ENCODE measurements around the gene DQX1. TPM values are rescaled to one million over a fixed set of nuclear protein-coding genes. Genes with fewer than 3 reads are reported as not detected.

Gene DQX1
- total and polyA plus RNA-seq, 2 experiments from 2014 or later = 4.0 TPM; not detected in 1

DNA sequence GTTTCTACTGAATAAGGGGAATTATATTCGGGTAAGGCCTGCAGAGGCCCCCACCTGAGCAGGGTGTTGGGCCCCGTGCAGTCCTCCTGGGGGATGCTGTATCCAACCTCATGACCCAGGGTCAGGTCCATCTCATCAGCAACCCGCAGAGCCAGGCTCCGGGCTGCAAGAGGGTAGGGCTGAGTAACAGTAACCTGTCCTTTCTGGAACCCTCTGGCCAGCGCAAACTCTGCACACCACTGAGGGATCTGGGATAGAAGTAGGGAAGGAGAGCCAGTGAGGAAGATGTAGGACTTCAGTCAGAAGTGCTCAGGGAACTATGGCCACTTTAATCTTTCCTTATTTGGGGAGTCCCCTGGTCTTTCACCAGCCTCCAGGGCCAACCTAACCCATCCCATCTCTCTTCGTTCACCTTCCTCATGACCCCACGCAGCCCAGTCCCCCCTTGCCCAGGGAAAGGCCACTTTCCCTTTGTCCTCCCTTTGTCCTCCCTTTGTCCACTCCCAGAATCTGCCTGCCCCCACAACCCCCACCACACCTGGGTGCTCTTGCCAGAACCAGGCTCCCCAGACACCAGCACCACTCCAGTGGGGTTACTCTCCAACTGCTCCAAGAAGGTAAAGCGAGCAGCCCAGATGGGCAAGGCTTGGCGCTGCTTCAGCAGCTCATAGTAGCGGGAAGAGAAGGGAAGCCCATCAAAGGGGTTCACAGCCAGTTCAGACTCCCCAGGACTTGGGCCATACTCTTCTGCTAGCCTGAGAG, 895 bp downstream of the DQX1 start:
- Histone ChIP-seq H3K4me1 (ENCODE audit: insufficient read depth) (no peaks in the 10 kb centered on the region), H3K9me2 (replicated peaks; ENCODE audit: insufficient read depth) (no peaks in the 10 kb centered on the region), H3K27me3 (peaks cover 7% of the 10 kb centered on the region), H3K4me2 (peak overlapping the region; percentile 10), H3K36me3 (replicated peaks; ENCODE audit: insufficient read depth, low read depth) (no peaks in the 10 kb centered on the region), H3K9me3 (ENCODE audit: low read depth) (no peaks in the 10 kb centered on the region), H2AFZ (no peak overlapping the region), H3K79me2 (peaks cover 22% of the 10 kb centered on the region), H3K4me3 (no peak overlapping the region), H4K20me1 (ENCODE audit: insufficient read depth, poor library complexity, severe bottlenecking) (peaks cover 7% of the 10 kb centered on the region), H3K27ac (no peak overlapping the region)
- 93% methylated on average over 10 of the region's 10 CpGs for WGBS (ENCODE audit: low lambda C conversion rate, missing lambda C conversion rate)
- TF ChIP-seq, protein P1, sequence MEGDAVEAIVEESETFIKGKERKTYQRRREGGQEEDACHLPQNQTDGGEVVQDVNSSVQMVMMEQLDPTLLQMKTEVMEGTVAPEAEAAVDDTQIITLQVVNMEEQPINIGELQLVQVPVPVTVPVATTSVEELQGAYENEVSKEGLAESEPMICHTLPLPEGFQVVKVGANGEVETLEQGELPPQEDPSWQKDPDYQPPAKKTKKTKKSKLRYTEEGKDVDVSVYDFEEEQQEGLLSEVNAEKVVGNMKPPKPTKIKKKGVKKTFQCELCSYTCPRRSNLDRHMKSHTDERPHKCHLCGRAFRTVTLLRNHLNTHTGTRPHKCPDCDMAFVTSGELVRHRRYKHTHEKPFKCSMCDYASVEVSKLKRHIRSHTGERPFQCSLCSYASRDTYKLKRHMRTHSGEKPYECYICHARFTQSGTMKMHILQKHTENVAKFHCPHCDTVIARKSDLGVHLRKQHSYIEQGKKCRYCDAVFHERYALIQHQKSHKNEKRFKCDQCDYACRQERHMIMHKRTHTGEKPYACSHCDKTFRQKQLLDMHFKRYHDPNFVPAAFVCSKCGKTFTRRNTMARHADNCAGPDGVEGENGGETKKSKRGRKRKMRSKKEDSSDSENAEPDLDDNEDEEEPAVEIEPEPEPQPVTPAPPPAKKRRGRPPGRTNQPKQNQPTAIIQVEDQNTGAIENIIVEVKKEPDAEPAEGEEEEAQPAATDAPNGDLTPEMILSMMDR (IDR thresholded peaks at IDR 0.05; ENCODE audit: poor library complexity) = no peak
- DNase-seq (ENCODE audit: low spot score) = no peak

DNA sequence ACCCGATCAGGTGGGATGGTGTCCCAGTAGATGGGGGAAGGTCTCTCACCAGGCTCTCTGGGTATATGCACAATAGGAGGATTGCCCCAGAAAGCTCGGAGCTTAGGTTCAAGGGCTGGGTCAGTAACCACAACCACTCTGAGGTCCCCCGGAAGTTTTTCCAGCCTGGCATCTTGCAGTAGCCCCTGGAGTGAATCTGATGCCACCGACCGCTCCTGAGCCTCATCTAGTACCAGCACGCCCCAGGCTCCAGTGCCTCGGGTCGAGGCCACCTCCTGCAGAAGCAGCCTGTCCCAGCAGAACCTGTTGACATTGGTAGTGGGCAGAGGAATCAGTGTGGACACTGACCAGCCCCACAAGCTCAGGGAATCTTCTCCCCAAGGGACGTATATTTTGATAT, 2.0 kb downstream of the DQX1 start:
- no peak for DNase-seq (ENCODE audit: low spot score)
- H3K79me2 ChIP-seq = peaks cover 18% of the 10 kb centered on the region

DNA sequence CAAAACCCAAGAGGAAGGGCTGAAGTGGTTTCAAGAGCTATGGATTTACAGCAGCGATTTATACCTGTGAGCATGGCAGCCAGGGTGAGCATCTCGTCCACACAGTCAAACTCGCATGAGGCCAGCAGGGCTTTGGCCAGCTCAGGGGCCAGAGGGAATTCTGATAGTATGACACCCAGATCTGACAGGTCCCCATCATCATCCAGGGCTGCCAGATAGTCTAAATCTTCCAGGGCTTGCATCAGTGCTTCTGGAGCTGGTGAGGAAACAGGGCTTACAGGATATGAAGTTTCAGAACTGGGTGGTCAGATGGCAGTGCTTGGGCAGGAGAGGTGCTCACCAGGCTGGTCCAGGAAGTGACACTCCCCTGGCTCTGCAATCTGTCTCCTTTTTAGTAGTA, 3.5 kb downstream of the DQX1 start:
- Histone ChIP-seq H3K9me3 (ENCODE audit: low read depth) (no peaks in the 10 kb centered on the region), H3K4me3 (no peak overlapping the region), H4K20me1 (ENCODE audit: insufficient read depth, poor library complexity, severe bottlenecking) (no peaks in the 10 kb centered on the region), H3K4me1 (ENCODE audit: insufficient read depth) (no peaks in the 10 kb centered on the region), H3K36me3 (replicated peaks; ENCODE audit: insufficient read depth, low read depth) (no peaks in the 10 kb centered on the region), H3K4me2 (no peak overlapping the region), H2AFZ (no peak overlapping the region), H3K27me3 (peaks cover 33% of the 10 kb centered on the region), H3K27ac (no peak overlapping the region), H3K9me2 (replicated peaks; ENCODE audit: insufficient read depth) (no peaks in the 10 kb centered on the region), H3K79me2 (peaks cover 3% of the 10 kb centered on the region)
- DNase-seq (ENCODE audit: low spot score) = no peak
- TF ChIP-seq EZH2phosphoT487 (IDR thresholded peaks at IDR 0.05; ENCODE audit: low read depth, severe bottlenecking, unreplicated experiment) (no peak), EZH2 (IDR thresholded peaks at IDR 0.05; ENCODE audit: borderline replicate concordance) (no peak)
- TF ChIP-seq, protein P1 (IDR thresholded peaks at IDR 0.05; ENCODE audit: poor library complexity) = no peak
- WGBS (ENCODE audit: low lambda C conversion rate, missing lambda C conversion rate) = 80% methylated on average over 3 of the region's 3 CpGs

More for the DNA sequence above, 2.0 kb downstream of the DQX1 start:
- no peak overlapping the region for H3K4me2 ChIP-seq
- TF ChIP-seq EZH2phosphoT487 (IDR thresholded peaks at IDR 0.05; ENCODE audit: low read depth, severe bottlenecking, unreplicated experiment) = no peak
- TF ChIP-seq, protein P1 (IDR thresholded peaks at IDR 0.05; ENCODE audit: poor library complexity) = no peak
- no peak for TF ChIP-seq EZH2 (IDR thresholded peaks at IDR 0.05; ENCODE audit: borderline replicate concordance)
- H4K20me1 ChIP-seq (ENCODE audit: insufficient read depth, poor library complexity, severe bottlenecking) = peaks cover 7% of the 10 kb centered on the region
- no peak overlapping the region for H3K27ac ChIP-seq
- no peaks in the 10 kb centered on the region for H3K36me3 ChIP-seq (replicated peaks; ENCODE audit: insufficient read depth, low read depth)
- WGBS (ENCODE audit: low lambda C conversion rate, missing lambda C conversion rate) = 93% methylated on average over 9 of the region's 9 CpGs
- no peak overlapping the region for H3K4me3 ChIP-seq
- H3K9me2 ChIP-seq (replicated peaks; ENCODE audit: insufficient read depth) = no peaks in the 10 kb centered on the region
- no peak overlapping the region for H2AFZ ChIP-seq
- no peaks in the 10 kb centered on the region for H3K9me3 ChIP-seq (ENCODE audit: low read depth)
- H3K4me1 ChIP-seq (ENCODE audit: insufficient read depth) = no peaks in the 10 kb centered on the region
- peaks cover 18% of the 10 kb centered on the region for H3K27me3 ChIP-seq

All from hepatocyte (in vitro differentiated cells).